Stimulated activated CD4-positive, alpha-beta T cell treated with anti-CD3 and anti-CD28 coated beads, Interleukin-12 subunit alpha, Interleukin-12 subunit beta, amount 100 ng/mL, for 48 hours (primary cell): ENCODE data around the gene WDR38.
"Not testable (repeated sequence)": the region's sequence is repeated elsewhere in the genome, so short reads cannot be mapped to it uniquely, and the experiment has no call there.

Experiments
- DNase-seq, 3 donors: peaks; one replicate each; pipeline ENCODE4 v3.0.0-alpha.2; 2020; ENCODE audit warnings: low read depth in 2 of 3, low spot score in 1 of 3

Gene WDR38

GRCh38 chr9:124831642-124832364 is 21.5 kb upstream of the WDR38 start:
- no peak for DNase-seq

GRCh38 chr9:124834591-124834990 is 18.7 kb upstream of the WDR38 start:
- no peak for DNase-seq

GRCh38 chr9:124835026-124835557 is 18.2 kb upstream of the WDR38 start:
- no peak for DNase-seq

DNA sequence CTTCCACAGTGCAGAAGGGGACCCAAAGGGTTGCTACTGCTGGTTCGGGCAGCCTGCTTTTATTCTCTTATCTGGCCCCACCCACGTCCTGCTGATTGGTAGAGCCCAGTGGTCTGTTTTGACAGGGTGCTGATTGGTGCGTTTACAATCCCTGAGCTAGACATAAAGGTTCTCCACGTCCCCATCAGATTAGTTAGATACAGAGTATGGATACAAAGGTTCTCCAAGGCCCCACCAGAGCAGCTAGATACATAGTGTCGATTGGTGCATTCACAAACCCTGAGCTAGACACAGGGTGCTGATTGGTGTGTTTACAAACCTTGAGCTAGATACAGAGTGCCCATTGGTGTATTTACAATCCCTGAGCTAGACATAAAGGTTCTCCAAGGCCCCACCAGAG is 15.1 kb upstream of the WDR38 start:
- DNase-seq = not testable (repeated sequence)

GRCh38 chr9:124838567-124839275 is 14.5 kb upstream of the WDR38 start:
- DNase-seq = not testable (repeated sequence)

DNA sequence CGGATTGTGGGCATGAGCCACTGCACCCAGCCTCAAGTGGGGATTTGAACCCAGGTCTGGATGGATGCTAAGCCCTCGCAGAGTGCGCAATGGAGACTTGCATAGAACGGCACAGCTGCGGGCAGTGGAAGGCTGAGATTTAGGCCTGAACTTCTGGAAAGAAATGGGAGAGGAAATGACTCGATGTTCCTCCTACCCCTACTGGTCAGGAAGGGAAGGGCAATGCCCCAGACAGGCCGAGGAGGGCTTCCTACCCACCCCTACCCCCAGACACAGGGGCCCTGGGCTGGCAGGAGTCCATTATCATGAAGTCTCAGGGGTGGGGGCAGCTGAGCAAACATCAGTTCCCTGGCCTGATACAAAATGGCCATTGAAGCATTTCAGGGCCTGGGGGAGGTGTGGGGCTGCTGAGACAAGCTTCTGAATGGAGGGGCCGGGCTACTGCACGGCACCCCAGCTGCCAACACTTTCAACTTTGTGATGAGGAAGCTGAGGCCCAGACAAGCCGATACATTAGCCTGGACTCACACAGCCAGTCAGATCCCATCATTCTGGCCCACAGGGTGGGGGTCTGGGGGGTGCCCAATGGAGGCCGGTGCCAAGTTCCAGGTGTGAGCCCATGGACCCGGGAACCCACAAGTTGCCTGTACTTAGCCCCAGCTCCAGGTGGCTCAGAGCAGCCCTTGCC is 13.5 kb upstream of the WDR38 start:
- DNase-seq = no peak

- DNase-seq = no peak
Observed at GRCh38 chr9:124840300-124840833, 12.9 kb upstream of the WDR38 start.

DNA sequence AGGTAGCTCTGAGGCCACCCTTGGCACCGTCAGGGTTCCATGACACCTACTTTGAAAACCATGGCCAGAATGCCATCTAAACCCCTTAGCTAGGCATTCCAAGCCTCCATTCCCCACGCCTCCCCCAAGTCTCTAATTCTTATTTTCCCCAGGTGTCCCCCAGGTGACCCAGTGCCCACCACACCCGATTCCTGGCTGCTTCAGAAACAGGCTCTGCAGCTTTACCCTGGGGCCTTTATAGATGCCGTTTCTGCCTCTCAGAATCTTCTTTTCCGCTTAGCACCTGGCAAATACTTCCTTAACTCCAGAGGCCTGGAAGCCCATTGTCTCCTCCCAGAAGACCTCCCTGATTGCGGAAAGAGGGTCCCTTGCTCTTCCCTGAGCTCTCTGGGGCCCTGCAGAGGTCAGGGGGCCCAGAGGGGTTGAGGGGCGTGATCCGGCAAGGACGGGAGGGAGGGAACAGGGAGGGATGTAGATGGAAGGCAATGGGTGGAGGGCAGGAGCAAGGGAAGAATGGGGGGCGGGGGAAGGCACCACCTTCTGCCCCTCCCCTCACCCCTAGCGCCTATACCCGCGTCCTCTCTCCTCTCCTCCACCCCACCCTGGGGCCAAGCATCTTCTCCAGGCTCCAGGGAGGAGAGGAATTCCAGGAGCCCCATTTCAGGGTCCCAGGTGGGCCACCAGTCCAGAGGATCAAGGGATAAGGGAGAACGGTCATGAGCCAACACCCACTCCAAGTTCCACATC is 12.0 kb upstream of the WDR38 start:
- DNase-seq = no peak

DNA sequence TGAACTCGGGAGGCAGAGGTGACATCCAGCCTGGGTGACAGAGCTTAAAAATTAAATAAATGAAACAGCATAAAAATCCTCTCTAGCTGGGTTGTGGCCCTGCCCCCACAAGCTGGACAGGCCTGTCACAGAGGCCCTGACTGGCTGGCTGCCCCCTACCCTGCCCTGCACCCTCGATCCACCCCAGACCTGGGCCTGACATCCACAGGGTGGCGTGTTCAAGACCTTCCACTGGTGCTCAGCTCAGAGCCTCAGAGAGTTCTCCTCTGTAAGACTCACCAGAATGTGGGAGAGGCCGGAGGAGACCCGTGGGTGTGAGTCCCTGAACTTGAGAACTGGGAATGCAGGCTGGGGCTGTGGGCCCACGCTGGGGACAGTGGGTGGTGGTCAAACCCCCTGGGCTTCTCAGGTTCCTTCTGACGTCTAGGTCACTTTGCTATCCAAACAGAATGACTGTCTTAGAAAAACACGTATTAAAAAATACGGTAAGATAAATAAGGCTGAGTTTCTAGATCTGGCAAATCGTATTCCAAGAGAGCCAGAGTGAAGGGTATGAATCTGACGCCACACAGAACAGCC is 9.7 kb upstream of the WDR38 start:
- no peak for DNase-seq

- DNase-seq = no peak
Observed at GRCh38 chr9:124844291-124844690, 9.0 kb upstream of the WDR38 start.

DNA sequence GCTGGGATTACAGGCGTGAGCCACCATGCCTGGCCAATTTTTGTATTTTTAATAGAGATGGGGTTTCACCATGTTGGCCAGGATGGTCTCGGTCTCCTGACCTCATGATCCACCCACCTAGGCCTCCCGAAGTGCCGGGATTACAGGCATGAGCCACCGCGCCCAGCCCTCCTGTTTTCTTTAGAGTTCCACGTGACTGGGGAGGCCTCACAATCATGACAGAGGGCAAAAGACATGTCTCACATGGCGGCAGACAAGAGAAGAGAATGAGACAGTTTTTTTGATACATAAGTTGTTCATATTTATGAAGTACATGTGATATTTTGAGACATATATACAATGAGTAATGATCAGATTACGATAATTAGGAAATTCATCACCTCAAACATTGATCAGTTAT is 6.8 kb upstream of the WDR38 start:
- not testable (repeated sequence) for DNase-seq

GRCh38 chr9:124846969-124847368 is 6.3 kb upstream of the WDR38 start:
- no peak for DNase-seq

- no peak for DNase-seq
Observed at GRCh38 chr9:124849801-124850200, 3.5 kb upstream of the WDR38 start.

DNA sequence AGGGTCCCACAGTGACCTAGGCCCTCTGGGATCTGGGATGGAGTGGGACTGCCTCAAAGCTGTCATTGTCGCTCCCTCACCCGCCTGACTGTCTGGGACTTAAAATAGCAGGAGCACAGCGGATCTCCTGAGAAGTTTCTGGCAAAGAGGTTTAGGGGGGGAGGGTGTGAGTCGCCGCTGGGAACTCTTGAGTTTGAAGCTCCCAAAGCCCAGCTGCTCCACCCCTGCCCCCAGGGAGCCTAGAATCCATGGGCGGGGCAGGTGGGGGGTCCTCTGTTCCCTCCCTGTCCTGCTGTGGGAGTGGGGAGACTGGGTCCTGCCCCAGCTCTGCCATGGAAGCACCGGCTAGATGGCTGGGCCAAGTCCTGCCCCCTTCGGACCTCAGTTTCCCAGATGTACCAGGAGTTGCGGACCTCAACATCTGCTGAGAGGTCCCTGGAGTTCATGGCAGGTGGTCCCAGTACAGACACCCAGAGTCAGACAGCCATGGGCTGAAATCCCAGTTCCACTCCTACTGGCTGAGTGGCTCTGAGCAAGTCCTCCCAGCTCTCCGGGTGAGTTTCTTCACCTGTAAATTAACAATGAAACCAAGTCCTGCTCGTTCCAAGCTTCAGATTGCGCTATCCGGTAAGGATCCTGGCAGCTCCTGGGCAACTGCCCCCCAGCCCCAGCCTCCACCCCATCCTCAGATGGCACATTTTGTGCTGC is 985 bp upstream of the WDR38 start:
- no peak for DNase-seq

GRCh38 chr9:124853605-124854143 is 414 bp downstream of the WDR38 start:
- DNase-seq = no peak

DNA sequence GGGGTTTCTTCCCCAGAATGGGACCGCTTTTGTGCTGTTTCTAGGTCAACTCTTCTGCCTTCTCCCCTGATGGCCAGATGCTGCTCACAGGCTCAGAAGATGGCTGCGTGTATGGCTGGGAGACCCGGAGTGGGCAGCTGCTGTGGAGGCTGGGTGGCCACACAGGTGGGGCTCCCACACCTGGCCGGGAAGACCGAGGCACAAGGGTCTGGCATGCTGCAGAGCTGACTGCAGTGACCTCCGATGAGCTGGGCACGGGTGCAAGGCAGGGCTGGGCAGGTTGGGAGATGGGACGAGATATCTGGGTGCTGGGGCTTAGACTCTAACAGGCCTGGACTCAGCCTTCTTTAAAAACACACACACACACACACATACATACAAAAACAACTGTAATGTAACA is 901 bp downstream of the WDR38 start:
- DNase-seq = no peak

DNA sequence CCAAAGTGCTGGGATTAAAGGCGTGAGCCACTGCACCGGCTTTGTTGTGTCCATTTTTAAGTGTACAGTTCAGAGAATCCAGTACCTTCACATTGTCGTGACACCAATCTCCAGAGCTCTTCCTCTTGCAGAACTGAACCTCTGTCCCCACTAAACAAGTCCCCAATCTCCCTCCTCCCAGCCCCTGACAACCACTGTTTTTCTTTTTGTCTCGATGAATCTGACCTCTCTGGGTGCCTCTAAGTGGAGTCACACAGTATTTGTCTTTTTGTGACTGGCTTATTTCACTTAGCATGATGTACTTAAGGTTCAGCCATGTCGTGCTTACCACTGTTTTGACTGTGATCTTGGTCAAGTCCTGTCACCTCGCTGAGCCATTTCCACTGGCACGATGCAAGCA is 1.6 kb downstream of the WDR38 start:
- DNase-seq = no peak

- no peak for DNase-seq
Observed at GRCh38 chr9:124855566-124855943, 2.3 kb downstream of the WDR38 start.

- DNase-seq = no peak
Observed at GRCh38 chr9:124855944-124856765, 2.9 kb downstream of the WDR38 start.
